Sigmoid colon (tissue), 7 donors: ENCODE results near the gene HDAC4. TPM values are rescaled to one million over a fixed set of nuclear protein-coding genes. Genes with fewer than 3 reads are reported as not detected.

ENCODE experiments used
- DNase-seq: peaks from one replicate; pipeline ENCODE4 v3.0.0-alpha.2; 2019
- H3K27ac ChIP-seq, 4 donors: fragments of 200-600 bp; sonication (generic); one replicate each; pipeline ENCODE4 v1.5.1; 2016 to 2019; ENCODE audit warnings: mild to moderate bottlenecking in 1 of 4
- H3K27me3 ChIP-seq, 3 donors: fragments of 200-600 bp; sonication (generic); one replicate each; pipeline ENCODE4 v1.5.1; 2019; ENCODE audit warnings: mild to moderate bottlenecking in 1 of 3
- H3K36me3 ChIP-seq, 4 donors: fragments of 200-600 bp; sonication (generic); one replicate each; pipeline ENCODE4 v1.5.1; 2016 to 2019
- H3K4me1 ChIP-seq, 4 donors: fragments of 200-600 bp; sonication (generic); one replicate each; pipeline ENCODE4 v1.5.1; 2017 to 2019
- H3K4me3 ChIP-seq, 4 donors: fragments of 200-600 bp; sonication (generic); one replicate each; pipeline ENCODE4 v1.5.1; 2017 to 2019; ENCODE audit warnings: mild to moderate bottlenecking in 2 of 4, moderate library complexity in 1 of 4
- H3K9me3 ChIP-seq, 4 donors: fragments of 200-600 bp in 3 of 4; sonication (generic) in 3 of 4; one replicate each; pipeline versions ENCODE4 v1.5.1 to v1.6.1; 2013 to 2019
- EP300 ChIP-seq, 4 donors: sonication (generic); formaldehyde crosslinking; IDR thresholded peaks; one replicate each; pipeline ENCODE4 v1.6.1; 2017; ENCODE audit warnings: antibody characterized with exemption in 4 of 4
- POLR2A ChIP-seq, 2 donors: fragments of 450-650 bp; IDR thresholded peaks; one replicate each; pipeline ENCODE4 v1.6.1; 2016; ENCODE audit warnings: antibody characterized with exemption in 2 of 2, mild to moderate bottlenecking in 2 of 2, moderate library complexity in 2 of 2
- POLR2AphosphoS5 ChIP-seq, 4 donors: sonication (generic); formaldehyde crosslinking; IDR thresholded peaks; one replicate each; pipeline ENCODE4 v1.6.1; 2017; ENCODE audit warnings: antibody characterized with exemption in 4 of 4
- WGBS, 2 donors: extraction: QIAGEN DNeasy Blood & Tissue Kit; methylation state at CpG; one replicate each; pipeline ENCODE4 v1.1.7; 2013; 5-methylcytosine and 5-hydroxymethylcytosine counted together
- intact Hi-C: fragments of 100-400 bp; cut with DNase I; formaldehyde crosslinking; loops from one replicate; pipeline ENCODE4 v1.15.1; 2023
- polyA plus RNA-seq, 3 donors: library from polyadenylated mRNA; stranded (reverse); fragments of 200-250 nt; gene quantifications; one replicate each; pipeline ENCODE4 v1.2.3, GENCODE V29; 2013
- total RNA-seq, 4 donors: library from RNA; depleted of rRNA; stranded (reverse); fragments of >200 nt; gene quantifications; one replicate each; pipeline ENCODE4 v1.1.0, GENCODE V29; 2016
- TF ChIP-seq, protein P1 (sequence below), 4 experiments: fragments of 450-650 bp in 3 of 4; fragments of 200-600 bp in 1 of 4; IDR thresholded peaks; one replicate each; pipeline ENCODE4 v1.5.1; 2016 to 2019; ENCODE audit warnings: antibody characterized with exemption in 4 of 4, mild to moderate bottlenecking in 3 of 4, moderate library complexity in 2 of 4
- donor health status: healthy with polysubstance abuse.
- donor health status: Bipolar disorder and iron deficiency.
- donor health status: healthy.

HDAC4 gene
- total and polyA plus RNA-seq, 7 donors = 1.8 to 196 (median 77.0) TPM

DNA sequence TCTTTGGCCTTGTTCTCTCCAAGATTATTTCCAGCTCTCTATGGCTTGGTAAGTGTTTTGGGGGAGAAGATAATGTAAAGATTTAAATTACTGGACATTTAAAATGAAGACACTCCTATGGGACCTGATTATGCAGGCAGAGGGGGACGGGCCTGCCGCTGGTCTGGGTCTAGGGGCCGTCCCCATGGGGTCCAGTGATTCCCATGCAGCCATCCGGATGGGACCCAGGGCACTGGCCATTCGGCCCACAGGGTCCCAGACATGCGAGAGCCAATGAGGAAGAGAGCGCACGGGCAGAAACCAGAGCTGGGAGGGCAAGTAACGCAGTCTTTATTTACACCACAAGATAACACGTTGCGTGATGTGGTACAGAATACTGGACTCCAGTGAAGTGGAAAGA lies 353.0 kb downstream of the HDAC4 start:
- 95 to 97% methylated on average over 11 of the region's 11 CpGs for WGBS, 2 donors
- H3K9me3 ChIP-seq = peaks cover 0 to 2% (median 0%) of the 10 kb centered on the region in 4 donors
- no peaks in the 10 kb centered on the region for H3K4me1 ChIP-seq
- H3K27me3 ChIP-seq = no peaks in the 10 kb centered on the region
- H3K4me3 ChIP-seq = no peak overlapping the region
- H3K27ac ChIP-seq = no peak overlapping the region
- intact Hi-C loops = no loop called here
- H3K36me3 ChIP-seq = peaks cover 11 to 46% (median 15%) of the 10 kb centered on the region in 4 donors
- TF ChIP-seq, protein P1, sequence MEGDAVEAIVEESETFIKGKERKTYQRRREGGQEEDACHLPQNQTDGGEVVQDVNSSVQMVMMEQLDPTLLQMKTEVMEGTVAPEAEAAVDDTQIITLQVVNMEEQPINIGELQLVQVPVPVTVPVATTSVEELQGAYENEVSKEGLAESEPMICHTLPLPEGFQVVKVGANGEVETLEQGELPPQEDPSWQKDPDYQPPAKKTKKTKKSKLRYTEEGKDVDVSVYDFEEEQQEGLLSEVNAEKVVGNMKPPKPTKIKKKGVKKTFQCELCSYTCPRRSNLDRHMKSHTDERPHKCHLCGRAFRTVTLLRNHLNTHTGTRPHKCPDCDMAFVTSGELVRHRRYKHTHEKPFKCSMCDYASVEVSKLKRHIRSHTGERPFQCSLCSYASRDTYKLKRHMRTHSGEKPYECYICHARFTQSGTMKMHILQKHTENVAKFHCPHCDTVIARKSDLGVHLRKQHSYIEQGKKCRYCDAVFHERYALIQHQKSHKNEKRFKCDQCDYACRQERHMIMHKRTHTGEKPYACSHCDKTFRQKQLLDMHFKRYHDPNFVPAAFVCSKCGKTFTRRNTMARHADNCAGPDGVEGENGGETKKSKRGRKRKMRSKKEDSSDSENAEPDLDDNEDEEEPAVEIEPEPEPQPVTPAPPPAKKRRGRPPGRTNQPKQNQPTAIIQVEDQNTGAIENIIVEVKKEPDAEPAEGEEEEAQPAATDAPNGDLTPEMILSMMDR (IDR thresholded peaks at IDR 0.05) = no peak
- no peak for TF ChIP-seq POLR2A (IDR thresholded peaks at IDR 0.05)
- no peak for TF ChIP-seq EP300 (IDR thresholded peaks at IDR 0.05)
- TF ChIP-seq POLR2AphosphoS5 (IDR thresholded peaks at IDR 0.05) = no peak
- DNase-seq = peak; percentile 46

DNA sequence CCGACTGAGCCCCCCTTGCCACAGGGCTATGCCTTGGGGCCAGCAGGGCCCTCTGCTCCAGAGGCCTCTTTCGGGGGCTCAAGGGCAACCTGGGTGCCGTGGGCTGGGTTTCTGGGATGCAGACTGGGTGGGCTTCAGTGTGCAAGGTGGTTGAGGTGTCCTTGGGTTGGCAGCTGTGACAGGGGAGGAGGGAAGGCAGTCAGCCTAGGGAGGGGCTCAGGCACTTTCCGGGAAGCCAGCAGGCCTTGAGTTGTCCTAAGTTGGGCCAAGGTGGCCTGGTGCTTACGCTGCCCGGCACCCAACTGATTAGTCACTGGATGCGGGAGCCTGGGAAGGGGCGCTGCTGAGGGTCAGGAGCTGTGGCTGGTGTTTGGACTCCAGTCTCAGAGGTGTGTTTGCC lies 353.4 kb downstream of the HDAC4 start:
- TF ChIP-seq POLR2A (IDR thresholded peaks at IDR 0.05) (no peak), EP300 (IDR thresholded peaks at IDR 0.05) (no peak), POLR2AphosphoS5 (IDR thresholded peaks at IDR 0.05) (no peak)
- TF ChIP-seq, protein P1 (IDR thresholded peaks at IDR 0.05) = no peak
- DNase-seq = peak; percentile 57
- intact Hi-C loops = no loop called here
- Histone ChIP-seq H3K9me3 (peaks cover 0 to 2% (median 0%) of the 10 kb centered on the region in 4 donors), H3K27ac (no peak overlapping the region), H3K4me1 (no peaks in the 10 kb centered on the region), H3K4me3 (no peak overlapping the region), H3K36me3 (peaks cover 7 to 41% (median 11%) of the 10 kb centered on the region in 4 donors), H3K27me3 (no peaks in the 10 kb centered on the region)
- WGBS, 2 donors = 94% methylated on average over 8 of the region's 8 CpGs

DNA sequence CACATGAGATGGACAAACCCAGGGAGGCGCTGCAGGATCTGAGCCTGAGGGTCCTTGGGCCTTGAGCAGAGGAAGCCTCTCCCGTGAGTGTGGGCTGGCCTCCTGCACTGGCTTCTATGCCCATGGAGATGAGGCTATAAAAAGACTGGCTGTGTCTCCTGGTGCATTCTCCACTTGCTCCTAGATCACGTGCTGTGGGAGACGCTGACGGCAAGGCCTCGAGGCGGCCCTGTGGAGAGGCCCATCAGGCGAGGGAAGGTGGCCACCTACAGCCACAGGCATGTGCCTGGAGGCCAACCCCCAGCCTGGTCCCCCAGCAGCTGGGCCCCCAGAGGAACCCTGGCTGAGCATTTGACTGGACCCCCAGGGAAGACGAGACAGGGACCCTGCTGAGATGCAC lies 354.0 kb downstream of the HDAC4 start:
- Histone ChIP-seq H3K4me1 (no peaks in the 10 kb centered on the region), H3K27ac (no peak overlapping the region), H3K27me3 (no peaks in the 10 kb centered on the region), H3K36me3 (peaks cover under 1 to 35% (median 8%) of the 10 kb centered on the region in 4 donors), H3K9me3 (peaks cover 0 to 2% (median 0%) of the 10 kb centered on the region in 4 donors), H3K4me3 (no peak overlapping the region)
- DNase-seq = peak; percentile 60
- intact Hi-C loops = no loop called here
- 94% methylated on average over 9 of the region's 9 CpGs for WGBS, 2 donors
- TF ChIP-seq POLR2AphosphoS5 (IDR thresholded peaks at IDR 0.05) (peak in 1 of 4 donors; percentile 2), EP300 (IDR thresholded peaks at IDR 0.05) (no peak), POLR2A (IDR thresholded peaks at IDR 0.05) (no peak)
- TF ChIP-seq, protein P1 (IDR thresholded peaks at IDR 0.05) = no peak

DNA sequence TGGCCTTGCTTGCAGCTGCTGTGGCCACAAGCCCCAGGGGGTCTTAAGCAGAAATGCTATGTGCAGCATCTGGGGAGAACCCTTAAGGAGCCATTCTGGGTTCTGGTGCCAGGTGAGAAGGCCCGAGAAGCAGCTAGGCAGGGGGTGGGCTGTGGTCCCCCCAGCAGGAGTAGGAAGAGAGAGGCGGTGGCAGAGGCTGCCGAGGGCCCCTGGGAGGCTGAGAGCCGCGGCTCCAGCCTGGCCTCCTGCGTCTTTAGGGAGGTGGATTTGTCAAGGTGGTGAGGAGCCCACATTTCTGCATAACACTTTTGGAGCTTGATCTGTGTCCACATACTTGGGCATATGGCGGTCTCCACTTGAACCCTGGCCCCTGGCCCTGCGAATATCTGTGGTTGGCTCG lies 356.5 kb downstream of the HDAC4 start:
- Histone ChIP-seq H3K36me3 (peaks cover 0 to 11% (median 0%) of the 10 kb centered on the region in 4 donors), H3K4me1 (no peaks in the 10 kb centered on the region), H3K27me3 (no peaks in the 10 kb centered on the region), H3K9me3 (no peaks in the 10 kb centered on the region), H3K4me3 (no peak overlapping the region), H3K27ac (no peak overlapping the region)
- TF ChIP-seq, protein P1 (IDR thresholded peaks at IDR 0.05) = no peak
- TF ChIP-seq EP300 (IDR thresholded peaks at IDR 0.05) (no peak), POLR2A (IDR thresholded peaks at IDR 0.05) (no peak), POLR2AphosphoS5 (IDR thresholded peaks at IDR 0.05) (no peak)
- intact Hi-C loops = no loop called here
- 91% methylated on average over 9 of the region's 9 CpGs for WGBS, 2 donors
- DNase-seq = peak; percentile 39

DNA sequence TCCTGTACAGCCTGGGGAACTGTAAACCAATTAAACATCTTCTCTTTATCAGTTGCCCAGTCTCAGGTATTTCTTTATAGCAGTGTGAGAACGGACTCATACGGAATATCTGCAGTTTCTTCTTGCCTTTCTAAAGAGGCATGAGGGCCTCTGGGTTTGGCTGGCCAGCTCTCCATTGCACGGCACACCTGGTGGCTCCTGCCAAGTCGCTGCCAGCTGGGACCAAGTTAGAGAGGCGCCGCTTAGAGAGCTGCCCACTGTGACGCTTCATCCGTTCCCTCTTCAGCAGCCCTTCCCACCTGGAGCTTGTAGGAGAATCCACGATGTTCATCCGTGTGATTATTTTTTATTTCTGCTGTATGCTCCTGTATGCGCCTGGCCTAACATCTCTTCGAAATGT lies 357.5 kb downstream of the HDAC4 start:
- DNase-seq = peak; percentile 29
- no peak overlapping the region for H3K27ac ChIP-seq
- TF ChIP-seq, protein P1 (IDR thresholded peaks at IDR 0.05) = no peak
- TF ChIP-seq POLR2A (IDR thresholded peaks at IDR 0.05) (no peak), POLR2AphosphoS5 (IDR thresholded peaks at IDR 0.05) (no peak), EP300 (IDR thresholded peaks at IDR 0.05) (no peak)
- H3K27me3 ChIP-seq = no peaks in the 10 kb centered on the region
- intact Hi-C loops = no loop called here
- H3K4me1 ChIP-seq = no peaks in the 10 kb centered on the region
- 91 to 97% methylated on average over 12 of the region's 12 CpGs for WGBS, 2 donors
- H3K4me3 ChIP-seq = no peak overlapping the region
- peaks cover 0 to 6% (median 0%) of the 10 kb centered on the region in 4 donors for H3K36me3 ChIP-seq
- H3K9me3 ChIP-seq = no peaks in the 10 kb centered on the region
